Myocyte (in vitro differentiated cells): ENCODE results near the gene TBCC. TPM values are rescaled to one million over a fixed set of nuclear protein-coding genes. Genes with fewer than 3 reads are reported as not detected.
"Not testable (repeated sequence)": the region's sequence is repeated elsewhere in the genome, so short reads cannot be mapped to it uniquely, and the experiment has no call there.

ENCODE experiments used
- DNase-seq: peaks from one replicate; pipeline ENCODE4 v3.0.0-alpha.2; 2012; ENCODE audit warnings: low read depth
- total RNA-seq: library from RNA; depleted of rRNA; stranded (reverse); fragments of >200 nt; gene quantifications from 2 replicates; pipeline ENCODE4 v1.2.3, GENCODE V29; 2014

TBCC gene
- total RNA-seq, 1 donor from 2014 or later: 45.2 TPM

- not testable (repeated sequence) for DNase-seq
These were observed 11.9 kb downstream of the TBCC start for GRCh38 chr6:42733867-42734481.

- DNase-seq: no peak
These were observed 16.2 kb downstream of the TBCC start for GRCh38 chr6:42729731-42730130.

GRCh38 chr6:42727627-42728026 is 18.3 kb downstream of the TBCC start:
- no peak for DNase-seq

GRCh38 chr6:42727087-42727611 is 18.8 kb downstream of the TBCC start:
- DNase-seq: peak; percentile 31

GRCh38 chr6:42726485-42727086 is 19.3 kb downstream of the TBCC start:
- DNase-seq: peak; percentile 89

GRCh38 chr6:42726026-42726425 is 19.9 kb downstream of the TBCC start:
- no peak for DNase-seq

- no peak for DNase-seq
These were observed 21.1 kb downstream of the TBCC start for GRCh38 chr6:42724825-42725224.

- no peak for DNase-seq
These were observed 23.4 kb downstream of the TBCC start, which contains the start of gene PRPH2 for GRCh38 chr6:42722497-42722896. PRPH2 (minus strand) TSS chr6:42722597; CDS start chr6:42722334, 263 bp downstream.

- no peak for DNase-seq
These were observed 25.2 kb downstream of the TBCC start for GRCh38 chr6:42720739-42721138.

GRCh38 chr6:42715871-42716270 is 30.0 kb downstream of the TBCC start:
- DNase-seq: no peak

- DNase-seq: no peak
These were observed 31.7 kb downstream of the TBCC start for GRCh38 chr6:42714098-42714761.

GRCh38 chr6:42711930-42712329 is 34.0 kb downstream of the TBCC start:
- no peak for DNase-seq

GRCh38 chr6:42710316-42710715 is 35.6 kb downstream of the TBCC start:
- peak; percentile 21 for DNase-seq

GRCh38 chr6:42709871-42710270 is 36.0 kb downstream of the TBCC start:
- no peak for DNase-seq

GRCh38 chr6:42708096-42708495 is 37.8 kb downstream of the TBCC start:
- no peak for DNase-seq

GRCh38 chr6:42707595-42707994 is 38.3 kb downstream of the TBCC start:
- no peak for DNase-seq

- no peak for DNase-seq
These were observed 40.9 kb downstream of the TBCC start for GRCh38 chr6:42704937-42705374.

GRCh38 chr6:42704251-42704936 is 41.5 kb downstream of the TBCC start:
- DNase-seq: peak; percentile 84

GRCh38 chr6:42702786-42703185 is 43.1 kb downstream of the TBCC start:
- not testable (repeated sequence) for DNase-seq

GRCh38 chr6:42702200-42702599 is 43.7 kb downstream of the TBCC start:
- peak; percentile 26 for DNase-seq

- DNase-seq: no peak
These were observed 47.7 kb downstream of the TBCC start for GRCh38 chr6:42698217-42698616.

GRCh38 chr6:42697268-42697655 is 48.6 kb downstream of the TBCC start:
- DNase-seq: no peak
